GM12878 (cell line): Measurements from ENCODE around the gene NME7. TPM values are rescaled to one million over a fixed set of nuclear protein-coding genes. Genes with fewer than 3 reads are reported as not detected.

Experiments
- ATAC-seq: fragments of 200-7000 bp; cut with Tn5 transposase; 3 replicates; pipeline ENCODE4 v1.9.1; 2020; ENCODE audit warnings: mild to moderate bottlenecking, moderate library complexity
- BruUV-seq: library from RNA; stranded (reverse); fragments of 400-500 nt; replicated peaks from 2 replicates; lab custom pipeline; 2021; lab: Mats Ljungman, UMichigan
- CTCF ChIA-PET: fragments of 300-600 bp; sonication (Branson Sonifier 250); formaldehyde crosslinking; extraction: SDS; loops from one replicate; lab custom pipeline; 2021; ENCODE audit warnings: inconsistent platforms; lab: Yijun Ruan, JAX
- POLR2A ChIA-PET: fragments of 350-600 bp; formaldehyde crosslinking; extraction: SDS; loops from one replicate; lab custom pipeline; 2021; ENCODE audit warnings: inconsistent platforms; lab: Charles Lee
- RAD21 ChIA-PET: fragments of 300-600 bp; sonication (Branson Sonifier 250); formaldehyde crosslinking; loops from one replicate; lab custom pipeline; 2023; ENCODE audit warnings: antibody characterized with exemption; ENCODE audit not compliant: unreplicated experiment; lab: Charles Lee
- SMC1A ChIA-PET: fragments of 300-600 bp; sonication (Branson Sonifier 250); formaldehyde crosslinking; loops from one replicate; lab custom pipeline; 2023; ENCODE audit not compliant: unreplicated experiment, uncharacterized antibody; lab: Charles Lee
- DNase-seq: peaks from one replicate; pipeline ENCODE4 v3.0.0-alpha.2; 2011; ENCODE audit warnings: low read depth, low spot score
- FAIRE-seq: peaks from 3 replicates; lab custom pipeline; 2011; peaks lifted over from hg19 to GRCh38; lab: Jason Lieb, UNC
- H2AFZ ChIP-seq: 2 replicates; pipeline ENCODE4 v1.6.0; 2011; ENCODE audit warnings: low read depth, low read length, control low read depth; ENCODE audit not compliant: control insufficient read depth
- H3K27ac ChIP-seq: 2 replicates; pipeline ENCODE4 v1.5.1; 2011; ENCODE audit warnings: control low read depth; ENCODE audit not compliant: control insufficient read depth, insufficient read depth
- H3K27me3 ChIP-seq, 2 experiments: replicated peaks in 1 of 2; 2 replicates each; pipeline versions ENCODE4 v1.6.0 to v1.6.1; 2011; ENCODE audit warnings: low read length in 1 of 2; ENCODE audit not compliant: control insufficient read depth in 2 of 2, insufficient read depth in 2 of 2
- H3K36me3 ChIP-seq, 2 experiments: 2 replicates each; pipeline ENCODE4 v1.5.1; 2011; ENCODE audit warnings: low read length in 1 of 2; ENCODE audit not compliant: control insufficient read depth in 2 of 2, insufficient read depth in 2 of 2
- H3K4me1 ChIP-seq: 2 replicates; pipeline ENCODE4 v1.6.1; 2011; ENCODE audit warnings: mild to moderate bottlenecking, low read length, moderate library complexity, mixed read lengths; ENCODE audit not compliant: control insufficient read depth, insufficient read depth
- H3K4me2 ChIP-seq: 2 replicates; pipeline ENCODE4 v1.6.0; 2011; ENCODE audit warnings: control low read depth; ENCODE audit not compliant: control insufficient read depth, insufficient read depth
- H3K4me3 ChIP-seq: fragments of 200-600 bp; sonication (generic); 2 replicates; pipeline ENCODE4 v1.5.1; 2016
- H3K79me2 ChIP-seq: 2 replicates; pipeline ENCODE4 v1.6.0; 2011; ENCODE audit warnings: low read length; ENCODE audit not compliant: control insufficient read depth, insufficient read depth
- H3K9ac ChIP-seq: 2 replicates; pipeline ENCODE4 v1.8.0; 2011; ENCODE audit warnings: low read length, control low read depth, mixed read lengths; ENCODE audit not compliant: control insufficient read depth, insufficient read depth
- H3K9me3 ChIP-seq: replicated peaks from 3 replicates; pipeline ENCODE4 v1.5.1; 2011; ENCODE audit warnings: mild to moderate bottlenecking, low read length; ENCODE audit not compliant: control insufficient read depth, insufficient read depth
- H4K20me1 ChIP-seq: 2 replicates; pipeline ENCODE4 v1.6.0; 2011; ENCODE audit not compliant: control insufficient read depth, insufficient read depth
- CREB1 ChIP-seq: IDR thresholded peaks from 2 replicates; pipeline ENCODE4 v1.6.1; 2012; ENCODE audit warnings: low read depth, mild to moderate bottlenecking, inconsistent platforms
- EGR1 ChIP-seq, 2 experiments: IDR thresholded peaks; 1 replicate in 1 of 2; 2 replicates in 1 of 2; pipeline ENCODE4 v1.6.1; 2011 to 2012; ENCODE audit warnings: low read depth in 2 of 2, low read length in 2 of 2, borderline replicate concordance in 1 of 2, mild to moderate bottlenecking in 1 of 2, moderate library complexity in 1 of 2
- ELK1 ChIP-seq: IDR thresholded peaks from 2 replicates; pipeline ENCODE4 v1.6.1; 2012; ENCODE audit warnings: low read depth, low read length, improper control_type of control experiment
- HDAC6 ChIP-seq: fragments of 200-600 bp; sonication (generic); IDR thresholded peaks from one replicate; pipeline ENCODE4 v1.8.0; 2017; ENCODE audit warnings: antibody characterized with exemption; ENCODE audit not compliant: unreplicated experiment
- KLF5 ChIP-seq: fragments of 450-650 bp; IDR thresholded peaks from 2 replicates; pipeline ENCODE4 v1.6.1; 2014; ENCODE audit warnings: mild to moderate bottlenecking; ENCODE audit not compliant: partially characterized antibody
- MXI1 ChIP-seq: fragments of 150-350 bp; IDR thresholded peaks from 2 replicates; pipeline ENCODE4 v1.6.1; 2011; ENCODE audit warnings: low read depth, mild to moderate bottlenecking, inconsistent platforms, low read length, improper control_type of control experiment
- MYB ChIP-seq: fragments of 150-350 bp; IDR thresholded peaks from 2 replicates; pipeline ENCODE4 v1.6.1; 2014; ENCODE audit warnings: mild to moderate bottlenecking, low read depth, low read length, borderline replicate concordance
- NFYA ChIP-seq: IDR thresholded peaks from 2 replicates; pipeline ENCODE4 v1.6.1; 2011; ENCODE audit warnings: low read depth, mild to moderate bottlenecking, low read length, improper control_type of control experiment, borderline replicate concordance
- RAD51 ChIP-seq: fragments of 450-650 bp; IDR thresholded peaks from 2 replicates; pipeline ENCODE4 v1.6.1; 2016; ENCODE audit warnings: moderate library complexity, mild to moderate bottlenecking, inconsistent platforms
- SMAD5 ChIP-seq: IDR thresholded peaks from 2 replicates; pipeline ENCODE4 v1.6.1; 2016; ENCODE audit warnings: antibody characterized with exemption, low read depth
- STAT3 ChIP-seq: IDR thresholded peaks from 2 replicates; pipeline ENCODE4 v1.6.1; 2011; ENCODE audit warnings: low read depth, low read length, improper control_type of control experiment
- WGBS: methylation state at CpG from one replicate; pipeline ENCODE4 v1.1.6; 2016; ENCODE audit warnings: low lambda C conversion rate; ENCODE audit not compliant: insufficient replicate concordance, insufficient coverage; ENCODE audit errors: missing lambda C conversion rate; 5-methylcytosine and 5-hydroxymethylcytosine counted together
- in situ Hi-C: fragments of 300-500 bp; cut with MboI; formaldehyde crosslinking; loops from 9 replicates; pipeline ENCODE4 v1.14.3; 2018; ENCODE audit warnings: mixed read lengths
- intact Hi-C: fragments of 100-400 bp; cut with micrococcal nuclease; formaldehyde crosslinking; loops from one replicate; pipeline ENCODE4 v1.14.2; 2022; ENCODE audit not compliant: unreplicated experiment
- polyA plus RNA-seq, 11 experiments: library from polyadenylated mRNA; depleted of rRNA in 4 of 11; unstranded in 6 of 11; stranded (reverse) in 5 of 11; fragments of >200 nt; fragmentation: Nextera tagmentation in 4 of 11; fragmentation: Illumina TruSeq in 1 of 11; extraction: Ambion mirVana in 4 of 11; extraction: Trizol in 1 of 11; gene quantifications; 1 replicate in 1 of 11; 2 replicates in 10 of 11; pipeline versions ENCODE4 v1.2.1 to v1.2.3, GENCODE V29; 2011 to 2016; ENCODE audit warnings: inconsistent platforms in 2 of 11, missing spikeins in 2 of 11, low read depth in 1 of 11
- total RNA-seq, 4 experiments: library from RNA; depleted of rRNA in 3 of 4; stranded (reverse); fragments of >200 nt in 3 of 4; fragmentation: Illumina TruSeq in 1 of 4; extraction: Trizol in 1 of 4; gene quantifications; 2 replicates each; pipeline versions ENCODE4 v1.2.1 to v1.2.3, GENCODE V29; 2013 to 2021
- TF ChIP-seq, protein P1 (sequence below): IDR thresholded peaks from 2 replicates; pipeline ENCODE4 v1.6.1; 2012; ENCODE audit warnings: mild to moderate bottlenecking, low read depth, low read length

The NME7 gene
- total and polyA plus RNA-seq, 10 of the 15 experiments (the other 5 are each of a cell fraction or from before 2014, with no cell fraction given), result 1.5 to 15.6 (median 7.2) TPM

- H4K20me1 ChIP-seq, result no peaks in the 10 kb centered on the region
- no peaks in the 10 kb centered on the region for H3K27me3 ChIP-seq
- ChIA-PET POLR2A (no interaction called here), RAD21 (no interaction called here), SMC1A (no interaction called here), CTCF (interaction anchor here (1.3 kb wide), 1 partner anchor 20 kb away, joined by 3 read pairs; no protein-coding TSS in a partner anchor)
- in situ Hi-C loops, result no loop called here
- no peaks in the 10 kb centered on the region for H3K36me3 ChIP-seq
- no peak overlapping the region for H2AFZ ChIP-seq
- no peak overlapping the region for H3K27ac ChIP-seq
- no peaks in the 10 kb centered on the region for H3K4me1 ChIP-seq
- no peak overlapping the region for H3K4me3 ChIP-seq
- FAIRE-seq, result no peak
- H3K79me2 ChIP-seq, result no peaks in the 10 kb centered on the region
- no peak overlapping the region for H3K9ac ChIP-seq
- intact Hi-C loops, result no loop called here
- no peak overlapping the region for H3K4me2 ChIP-seq
- no peak for DNase-seq
- no peaks in the 10 kb centered on the region; the same call in 2 of the 3 replicates for H3K9me3 ChIP-seq
- no TSS peak for BruUV-seq
- 87% methylated on average over 4 of the region's 4 CpGs for WGBS
- ATAC-seq, result no peak
- TF ChIP-seq HDAC6 (no peak), MYB (no peak), SMAD5 (no peak), CREB1 (no peak), RAD51 (no peak), KLF5 (no peak), NFYA (no peak), ELK1 (no peak), EGR1 (IDR thresholded peaks at IDR 0.05; ENCODE audit: borderline replicate concordance in 1 of 2, low read depth in 2 of 2, low read length in 2 of 2) (no peak), MXI1 (no peak), STAT3 (no peak)
- TF ChIP-seq, protein P1, sequence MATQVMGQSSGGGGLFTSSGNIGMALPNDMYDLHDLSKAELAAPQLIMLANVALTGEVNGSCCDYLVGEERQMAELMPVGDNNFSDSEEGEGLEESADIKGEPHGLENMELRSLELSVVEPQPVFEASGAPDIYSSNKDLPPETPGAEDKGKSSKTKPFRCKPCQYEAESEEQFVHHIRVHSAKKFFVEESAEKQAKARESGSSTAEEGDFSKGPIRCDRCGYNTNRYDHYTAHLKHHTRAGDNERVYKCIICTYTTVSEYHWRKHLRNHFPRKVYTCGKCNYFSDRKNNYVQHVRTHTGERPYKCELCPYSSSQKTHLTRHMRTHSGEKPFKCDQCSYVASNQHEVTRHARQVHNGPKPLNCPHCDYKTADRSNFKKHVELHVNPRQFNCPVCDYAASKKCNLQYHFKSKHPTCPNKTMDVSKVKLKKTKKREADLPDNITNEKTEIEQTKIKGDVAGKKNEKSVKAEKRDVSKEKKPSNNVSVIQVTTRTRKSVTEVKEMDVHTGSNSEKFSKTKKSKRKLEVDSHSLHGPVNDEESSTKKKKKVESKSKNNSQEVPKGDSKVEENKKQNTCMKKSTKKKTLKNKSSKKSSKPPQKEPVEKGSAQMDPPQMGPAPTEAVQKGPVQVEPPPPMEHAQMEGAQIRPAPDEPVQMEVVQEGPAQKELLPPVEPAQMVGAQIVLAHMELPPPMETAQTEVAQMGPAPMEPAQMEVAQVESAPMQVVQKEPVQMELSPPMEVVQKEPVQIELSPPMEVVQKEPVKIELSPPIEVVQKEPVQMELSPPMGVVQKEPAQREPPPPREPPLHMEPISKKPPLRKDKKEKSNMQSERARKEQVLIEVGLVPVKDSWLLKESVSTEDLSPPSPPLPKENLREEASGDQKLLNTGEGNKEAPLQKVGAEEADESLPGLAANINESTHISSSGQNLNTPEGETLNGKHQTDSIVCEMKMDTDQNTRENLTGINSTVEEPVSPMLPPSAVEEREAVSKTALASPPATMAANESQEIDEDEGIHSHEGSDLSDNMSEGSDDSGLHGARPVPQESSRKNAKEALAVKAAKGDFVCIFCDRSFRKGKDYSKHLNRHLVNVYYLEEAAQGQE, result no peak
Observed at GRCh38 chr1:169214598-169214997, 153.0 kb downstream of the NME7 start.
